ENCODE data around the gene TP53I11. TPM values are rescaled to one million over a fixed set of nuclear protein-coding genes. Genes with fewer than 3 reads are reported as not detected.
A peak's percentile ranks its signal among the peaks of the same experiment; 100 is the strongest.

Gene TP53I11
- total RNA-seq, 1 experiment from 2014 or later: 42.4 TPM

DNA sequence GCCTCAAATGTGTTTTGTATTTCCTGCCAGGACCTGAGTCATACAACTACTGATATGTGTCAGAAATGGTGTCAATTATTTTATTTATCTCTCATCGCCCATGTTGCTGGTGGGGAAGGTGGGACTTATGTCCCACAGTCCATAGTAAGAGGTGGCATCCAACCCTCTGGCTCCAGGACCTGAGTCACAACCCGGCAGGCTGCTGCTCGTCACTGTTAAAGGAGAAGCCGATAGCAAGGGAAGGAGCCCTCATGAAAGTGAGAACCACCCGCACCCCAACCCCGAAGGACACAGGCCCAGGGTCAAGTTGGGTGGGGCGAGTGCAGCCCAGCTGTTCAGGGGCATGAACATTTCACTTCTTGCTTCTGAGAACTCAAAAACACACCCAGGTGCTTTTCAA is 33.1 kb upstream of the TP53I11 start:
- H3K4me3 Mint-ChIP-seq: no peak overlapping the region
- DNase-seq (ENCODE audit: low spot score): no peak
- CTCF ChIA-PET: interaction anchor here (1.5 kb wide), 1 partner anchor 47 kb away, joined by 4 read pairs; no protein-coding TSS in a partner anchor
- no peaks in the 10 kb centered on the region; the same call in 1 of the 2 replicates for H3K27me3 Mint-ChIP-seq (ENCODE audit: low read depth)
- H3K27ac Mint-ChIP-seq: no peak overlapping the region
- no peaks in the 10 kb centered on the region; the same call in 1 of the 2 replicates for H3K9me3 Mint-ChIP-seq
- TF ChIP-seq GABPB1 (CRISPR knock-in tag; IDR thresholded peaks at IDR 0.05) (no peak), ZNF671 (CRISPR knock-in tag; IDR thresholded peaks at IDR 0.05) (no peak), ZNF138 (CRISPR knock-in tag; conservative IDR thresholded peaks at IDR 0.05) (no peak), NFATC4 (CRISPR knock-in tag; IDR thresholded peaks at IDR 0.05) (no peak), PRRX2 (CRISPR knock-in tag; IDR thresholded peaks at IDR 0.05) (no peak), RORB (CRISPR knock-in tag; IDR thresholded peaks at IDR 0.05) (no peak), EMX1 (CRISPR knock-in tag; IDR thresholded peaks at IDR 0.05) (no peak), ETV6 (CRISPR knock-in tag; IDR thresholded peaks at IDR 0.05) (no peak)
- TF ChIP-seq, protein P1, sequence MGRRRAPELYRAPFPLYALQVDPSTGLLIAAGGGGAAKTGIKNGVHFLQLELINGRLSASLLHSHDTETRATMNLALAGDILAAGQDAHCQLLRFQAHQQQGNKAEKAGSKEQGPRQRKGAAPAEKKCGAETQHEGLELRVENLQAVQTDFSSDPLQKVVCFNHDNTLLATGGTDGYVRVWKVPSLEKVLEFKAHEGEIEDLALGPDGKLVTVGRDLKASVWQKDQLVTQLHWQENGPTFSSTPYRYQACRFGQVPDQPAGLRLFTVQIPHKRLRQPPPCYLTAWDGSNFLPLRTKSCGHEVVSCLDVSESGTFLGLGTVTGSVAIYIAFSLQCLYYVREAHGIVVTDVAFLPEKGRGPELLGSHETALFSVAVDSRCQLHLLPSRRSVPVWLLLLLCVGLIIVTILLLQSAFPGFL (CRISPR knock-in tag; IDR thresholded peaks at IDR 0.05; ENCODE audit: borderline replicate concordance): no peak
- TF ChIP-seq, protein P2, sequence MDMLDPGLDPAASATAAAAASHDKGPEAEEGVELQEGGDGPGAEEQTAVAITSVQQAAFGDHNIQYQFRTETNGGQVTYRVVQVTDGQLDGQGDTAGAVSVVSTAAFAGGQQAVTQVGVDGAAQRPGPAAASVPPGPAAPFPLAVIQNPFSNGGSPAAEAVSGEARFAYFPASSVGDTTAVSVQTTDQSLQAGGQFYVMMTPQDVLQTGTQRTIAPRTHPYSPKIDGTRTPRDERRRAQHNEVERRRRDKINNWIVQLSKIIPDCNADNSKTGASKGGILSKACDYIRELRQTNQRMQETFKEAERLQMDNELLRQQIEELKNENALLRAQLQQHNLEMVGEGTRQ (CRISPR knock-in tag; IDR thresholded peaks at IDR 0.05): no peak
- POLR2A ChIA-PET: no interaction called here
- ATAC-seq: no peak
- H3K36me3 Mint-ChIP-seq: no peaks in the 10 kb centered on the region
- peaks cover 12% of the 10 kb centered on the region for H3K4me1 Mint-ChIP-seq

DNA sequence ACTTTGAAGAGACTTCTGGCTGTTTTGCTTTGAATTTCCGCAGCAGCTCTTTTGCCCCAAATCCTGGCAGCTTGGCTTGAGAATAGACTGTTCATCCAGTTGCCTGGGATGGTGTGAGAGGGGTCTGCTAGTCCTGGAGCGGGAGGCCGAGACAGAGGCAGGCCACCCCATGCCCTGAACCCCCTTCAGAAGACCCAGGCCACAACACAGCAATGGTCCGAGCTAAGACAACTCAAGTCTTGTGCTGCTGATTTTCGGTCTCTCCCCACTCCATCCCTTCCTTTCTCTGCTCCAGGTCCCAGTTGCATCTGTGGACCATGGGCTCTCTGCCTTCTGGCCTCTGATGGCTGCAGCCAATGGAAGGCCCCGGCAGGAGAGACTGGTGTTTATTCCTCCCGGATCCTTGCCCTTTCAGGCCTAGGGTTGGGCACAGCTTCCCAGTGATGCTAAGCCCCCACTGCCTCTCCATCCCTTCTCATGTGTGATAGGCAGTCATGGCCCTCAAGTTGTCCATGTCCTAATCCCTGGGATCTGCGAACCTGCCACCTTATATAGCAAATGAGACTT is 31.9 kb upstream of the TP53I11 start:
- Mint-ChIP-seq H3K27me3 (ENCODE audit: low read depth) (no peaks in the 10 kb centered on the region; the same call in 1 of the 2 replicates), H3K4me3 (no peak overlapping the region), H3K4me1 (peaks cover 12% of the 10 kb centered on the region), H3K36me3 (no peaks in the 10 kb centered on the region), H3K27ac (no peak overlapping the region), H3K9me3 (no peaks in the 10 kb centered on the region; the same call in 1 of the 2 replicates)
- TF ChIP-seq ZNF138 (CRISPR knock-in tag; conservative IDR thresholded peaks at IDR 0.05) (no peak), ATF1 (CRISPR knock-in tag; IDR thresholded peaks at IDR 0.05) (no peak), TEAD4 (CRISPR knock-in tag; IDR thresholded peaks at IDR 0.05) (no peak), ZNF416 (CRISPR knock-in tag; IDR thresholded peaks at IDR 0.05) (no peak)
- DNase-seq (ENCODE audit: low spot score) (peak; percentile 5), ATAC-seq (no peak)
- ChIA-PET POLR2A (interaction anchor here (0.7 kb wide), 1 partner anchor 382 kb away, joined by 3 read pairs; no protein-coding TSS in a partner anchor), CTCF (interaction anchor here (0.8 to 2.0 kb wide), 2 partner anchors 46 to 128 kb away, joined by 4 to 13 read pairs; no protein-coding TSS in a partner anchor)

DNA sequence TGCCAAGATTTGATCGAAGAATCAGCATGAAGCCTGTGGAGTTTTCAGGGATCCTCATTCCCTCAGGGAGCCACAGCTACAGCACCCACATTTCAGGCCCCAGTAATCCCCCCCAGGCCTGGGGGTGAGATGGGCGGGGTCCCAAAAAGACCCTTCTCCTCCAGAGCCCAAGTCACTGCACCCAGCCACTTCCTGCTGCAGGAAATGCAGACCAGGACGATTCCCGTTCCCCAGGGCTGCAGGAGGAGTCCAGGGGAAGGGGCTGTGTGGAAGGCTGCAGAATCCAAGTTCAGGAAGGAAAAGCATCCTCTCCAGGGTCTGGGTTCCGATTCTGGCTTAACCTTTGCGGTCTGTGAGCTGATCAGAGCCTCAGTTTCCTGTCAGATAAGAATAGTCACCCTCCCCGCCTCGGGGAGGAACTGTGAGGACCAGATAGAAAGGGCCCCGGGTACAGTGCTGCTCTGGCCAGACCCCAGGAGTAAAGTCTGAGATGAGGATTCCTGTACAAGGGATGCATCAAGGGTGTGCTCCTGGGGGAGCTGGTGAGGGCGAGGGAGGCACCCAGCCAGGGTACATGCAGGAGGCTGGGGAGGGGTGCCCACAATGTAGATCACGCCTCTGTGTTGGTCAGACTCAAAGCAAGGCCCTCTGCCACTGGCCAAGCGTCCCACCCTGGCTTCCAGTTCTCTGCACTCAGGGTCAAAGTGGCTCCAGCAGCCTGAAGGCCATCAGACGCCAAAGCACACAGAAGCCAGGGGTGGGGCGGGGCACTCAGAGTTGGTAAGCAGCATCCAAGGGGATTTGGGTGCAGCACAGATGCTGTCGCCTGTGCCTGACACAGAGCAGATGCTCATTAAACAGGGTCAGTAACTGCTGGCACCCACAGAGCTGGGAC is 30.1 kb upstream of the TP53I11 start:
- Mint-ChIP-seq H3K4me1 (peaks cover 13% of the 10 kb centered on the region), H3K36me3 (no peaks in the 10 kb centered on the region), H3K27ac (no peak overlapping the region), H3K27me3 (ENCODE audit: low read depth) (no peaks in the 10 kb centered on the region; the same call in 1 of the 2 replicates), H3K9me3 (no peaks in the 10 kb centered on the region; the same call in 1 of the 2 replicates), H3K4me3 (no peak overlapping the region)
- DNase-seq (ENCODE audit: low spot score) (no peak), ATAC-seq (no peak)
- TF ChIP-seq RORB (CRISPR knock-in tag; IDR thresholded peaks at IDR 0.05) (no peak), TEAD1 (CRISPR knock-in tag; IDR thresholded peaks at IDR 0.05) (no peak)
- TF ChIP-seq, protein P3, sequence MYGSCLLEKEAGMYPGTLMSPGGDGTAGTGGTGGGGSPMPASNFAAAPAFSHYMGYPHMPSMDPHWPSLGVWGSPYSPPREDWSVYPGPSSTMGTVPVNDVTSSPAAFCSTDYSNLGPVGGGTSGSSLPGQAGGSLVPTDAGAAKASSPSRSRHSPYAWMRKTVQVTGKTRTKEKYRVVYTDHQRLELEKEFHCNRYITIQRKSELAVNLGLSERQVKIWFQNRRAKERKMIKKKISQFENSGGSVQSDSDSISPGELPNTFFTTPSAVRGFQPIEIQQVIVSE (CRISPR knock-in tag; IDR thresholded peaks at IDR 0.05; ENCODE audit: borderline replicate concordance): no peak
- TF ChIP-seq, protein P4, sequence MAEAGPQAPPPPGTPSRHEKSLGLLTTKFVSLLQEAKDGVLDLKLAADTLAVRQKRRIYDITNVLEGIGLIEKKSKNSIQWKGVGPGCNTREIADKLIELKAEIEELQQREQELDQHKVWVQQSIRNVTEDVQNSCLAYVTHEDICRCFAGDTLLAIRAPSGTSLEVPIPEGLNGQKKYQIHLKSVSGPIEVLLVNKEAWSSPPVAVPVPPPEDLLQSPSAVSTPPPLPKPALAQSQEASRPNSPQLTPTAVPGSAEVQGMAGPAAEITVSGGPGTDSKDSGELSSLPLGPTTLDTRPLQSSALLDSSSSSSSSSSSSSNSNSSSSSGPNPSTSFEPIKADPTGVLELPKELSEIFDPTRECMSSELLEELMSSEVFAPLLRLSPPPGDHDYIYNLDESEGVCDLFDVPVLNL (CRISPR knock-in tag; IDR thresholded peaks at IDR 0.05; ENCODE audit: borderline replicate concordance, low read depth): no peak
- ChIA-PET CTCF (interaction anchor here (1.2 to 2.0 kb wide), 3 partner anchors 44 to 125 kb away, joined by 3 to 13 read pairs (median 3); no protein-coding TSS in a partner anchor), POLR2A (no interaction called here)
